K562 (cell line): ENCODE measurements around the gene CALCOCO2. TPM values are rescaled to one million over a fixed set of nuclear protein-coding genes. Genes with fewer than 3 reads are reported as not detected.

Source experiments
- ATAC-seq: fragments of 200-7000 bp; cut with Tn5 transposase; 3 replicates; pipeline ENCODE4 v1.9.1; 2020; ENCODE audit warnings: moderate library complexity
- BruUV-seq: library from RNA; stranded (reverse); fragments of 400-500 nt; replicated peaks from 2 replicates; lab custom pipeline; 2021; lab: Mats Ljungman, UMichigan
- CTCF ChIA-PET: fragments of 300-600 bp; formaldehyde crosslinking; extraction: SDS; loops from one replicate; lab custom pipeline; 2021; ENCODE audit warnings: low intra/inter-chr PET ratio; lab: Yijun Ruan, JAX
- POLR2A ChIA-PET: fragments of 300-600, 350-650 bp; sonication (Branson Sonifier 250); formaldehyde crosslinking; extraction: SDS; loops from one replicate; lab custom pipeline; 2021; ENCODE audit warnings: antibody characterized with exemption, inconsistent platforms; lab: Yijun Ruan, JAX
- DNase-seq, 4 experiments: peaks; one replicate each; pipeline versions ENCODE4 v3.0.0 to v3.0.0-alpha.2; 2011 to 2018; ENCODE audit warnings: low spot score in 3 of 4, mixed read lengths in 3 of 4; ENCODE audit errors: extremely low read depth in 1 of 4
- FAIRE-seq: peaks from 2 replicates; lab custom pipeline; 2011; peaks lifted over from hg19 to GRCh38; lab: Jason Lieb, UNC
- H2AFZ ChIP-seq: 2 replicates; pipeline ENCODE4 v1.6.0; 2011; ENCODE audit warnings: low read depth, low read length, control low read depth, inconsistent platforms
- H3K27ac ChIP-seq: fragments of 200-600 bp; 3 replicates; pipeline ENCODE4 v1.8.0; 2011; ENCODE audit warnings: low read depth, mild to moderate bottlenecking, control low read depth, inconsistent platforms, low read length, moderate library complexity, mixed read lengths; ENCODE audit errors: extremely low read depth
- H3K27me3 ChIP-seq, 2 experiments: fragments of 300-600 bp in 1 of 2; 2 replicates in 1 of 2; 3 replicates in 1 of 2; pipeline versions ENCODE4 v1.6.0 to v1.8.0; 2011; ENCODE audit warnings: inconsistent platforms in 2 of 2, low read length in 2 of 2, mild to moderate bottlenecking in 1 of 2, mixed read lengths in 1 of 2, moderate library complexity in 1 of 2; ENCODE audit not compliant: control insufficient read depth in 2 of 2, insufficient read depth in 2 of 2
- H3K36me3 ChIP-seq: fragments of 300-600 bp; 3 replicates; pipeline ENCODE4 v1.8.0; 2011; ENCODE audit warnings: mild to moderate bottlenecking, low read length, inconsistent platforms; ENCODE audit not compliant: control insufficient read depth, insufficient read depth
- H3K4me1 ChIP-seq, 2 experiments: fragments of 200-600 bp in 1 of 2; replicated peaks in 1 of 2; 2 replicates in 1 of 2; 3 replicates in 1 of 2; pipeline versions ENCODE4 v1.5.1 to v1.8.0; 2011; ENCODE audit warnings: inconsistent platforms in 2 of 2, low read length in 2 of 2, mild to moderate bottlenecking in 1 of 2, mixed read lengths in 1 of 2, moderate library complexity in 1 of 2; ENCODE audit not compliant: control insufficient read depth in 2 of 2, insufficient read depth in 2 of 2
- H3K4me2 ChIP-seq: 2 replicates; pipeline ENCODE4 v1.6.1; 2011; ENCODE audit warnings: low read length, control low read depth, inconsistent platforms, mixed read lengths; ENCODE audit not compliant: insufficient read depth
- H3K4me3 ChIP-seq: fragments of 200-600 bp; sonication (generic), shearing (Covaris generic); 2 replicates; pipeline ENCODE4 v1.5.1; 2016; ENCODE audit warnings: control low read depth, inconsistent platforms
- H3K79me2 ChIP-seq: fragments of 200-600 bp; 3 replicates; pipeline ENCODE4 v1.8.0; 2011; ENCODE audit warnings: low read length, inconsistent platforms; ENCODE audit not compliant: control insufficient read depth, insufficient read depth
- H3K9ac ChIP-seq, 2 experiments: 2 replicates each; pipeline versions ENCODE4 v1.6.0 to v1.6.1; 2011; ENCODE audit warnings: low read depth in 2 of 2, low read length in 2 of 2, control low read depth in 1 of 2, inconsistent platforms in 1 of 2, mild to moderate bottlenecking in 1 of 2, mixed read lengths in 1 of 2; ENCODE audit not compliant: insufficient read depth in 1 of 2
- H3K9me1 ChIP-seq: one replicate; pipeline ENCODE4 v1.6.0; 2011; ENCODE audit warnings: inconsistent platforms, mild to moderate bottlenecking, low read length, moderate library complexity; ENCODE audit not compliant: control insufficient read depth, insufficient read depth
- H3K9me3 ChIP-seq: replicated peaks from 2 replicates; pipeline ENCODE4 v1.5.1; 2011; ENCODE audit warnings: low read depth, low read length, inconsistent platforms; ENCODE audit not compliant: control insufficient read depth, insufficient read depth
- H4K20me1 ChIP-seq: replicated peaks from 2 replicates; pipeline ENCODE4 v1.6.1; 2011; ENCODE audit warnings: low read length, inconsistent platforms, mixed read lengths; ENCODE audit not compliant: control insufficient read depth, insufficient read depth
- BRD9 ChIP-seq: fragments of 450-650 bp; IDR thresholded peaks from 2 replicates; pipeline ENCODE4 v1.6.1; 2018; ENCODE audit warnings: low read depth; ENCODE audit not compliant: partially characterized antibody
- CBX5 ChIP-seq: IDR thresholded peaks from 2 replicates; pipeline ENCODE4 v1.6.1; 2014; ENCODE audit warnings: low read depth, borderline replicate concordance
- FOXK2 ChIP-seq, 2 experiments: fragments of 450-650 bp; IDR thresholded peaks in 1 of 2; conservative IDR thresholded peaks in 1 of 2; 2 replicates each; pipeline ENCODE4 v1.6.1; 2016; ENCODE audit warnings: low read depth in 2 of 2, mild to moderate bottlenecking in 1 of 2
- JUNB ChIP-seq: fragments of 450-650 bp; formaldehyde crosslinking; conservative IDR thresholded peaks from 2 replicates; pipeline ENCODE4 v1.4.0; 2020; ENCODE audit warnings: mild to moderate bottlenecking
- MAZ ChIP-seq, 2 experiments: fragments of 450-650 bp in 1 of 2; sonication (generic) in 1 of 2; formaldehyde crosslinking; IDR thresholded peaks in 1 of 2; conservative IDR thresholded peaks in 1 of 2; 2 replicates each; pipeline versions ENCODE4 v1.4.0 to v1.5.0; 2020; ENCODE audit warnings: mild to moderate bottlenecking in 1 of 2, missing genetic modification reagents in 1 of 2
- MTA2 ChIP-seq: fragments of 450-650 bp; IDR thresholded peaks from 2 replicates; pipeline ENCODE4 v1.6.1; 2016; ENCODE audit warnings: low read depth
- RBBP5 ChIP-seq: fragments of 200-600 bp; sonication (generic); IDR thresholded peaks from 2 replicates; pipeline ENCODE4 v1.6.1; 2012; ENCODE audit warnings: borderline replicate concordance, mild to moderate bottlenecking, low read length, control low read depth, inconsistent platforms; ENCODE audit not compliant: insufficient read depth, poor library complexity, severe bottlenecking
- STAG1 ChIP-seq: sonication (generic); formaldehyde crosslinking; IDR thresholded peaks from 2 replicates; pipeline ENCODE4 v1.5.0; 2020; ENCODE audit warnings: missing genetic modification reagents, borderline replicate concordance
- TCF7L2 ChIP-seq: fragments of 150-350 bp; IDR thresholded peaks from 2 replicates; pipeline ENCODE4 v1.6.1; 2016; ENCODE audit warnings: low read depth, mild to moderate bottlenecking, low read length, moderate library complexity
- XRCC3 ChIP-seq: fragments of 450-650 bp; IDR thresholded peaks from 2 replicates; pipeline ENCODE4 v1.6.1; 2017; ENCODE audit warnings: mild to moderate bottlenecking, moderate library complexity
- ZNF212 ChIP-seq: fragments of 450-650 bp; formaldehyde crosslinking; IDR thresholded peaks from 2 replicates; pipeline ENCODE4 v1.4.0; 2020; ENCODE audit warnings: mild to moderate bottlenecking
- ZNF592 ChIP-seq: fragments of 450-650 bp; IDR thresholded peaks from 2 replicates; pipeline ENCODE4 v1.6.1; 2017; ENCODE audit warnings: antibody characterized with exemption, mild to moderate bottlenecking
- ZNF695 ChIP-seq: fragments of 450-650 bp; formaldehyde crosslinking; IDR thresholded peaks from 2 replicates; pipeline ENCODE4 v1.4.0; 2020; ENCODE audit warnings: mild to moderate bottlenecking, moderate library complexity
- WGBS: fragments of 100-300 bp; shearing (Covaris generic); methylation state at CpG from one replicate; pipeline ENCODE4 v1.1.6; 2016; ENCODE audit warnings: low coverage, mixed read lengths; ENCODE audit not compliant: insufficient coverage; ENCODE audit errors: missing lambda C conversion rate; 5-methylcytosine and 5-hydroxymethylcytosine counted together
- in situ Hi-C: fragments of 300-500 bp; cut with MboI; formaldehyde crosslinking; loops from 4 replicates; pipeline ENCODE4 v1.15.0; 2018; ENCODE audit warnings: inconsistent platforms, mixed read lengths
- intact Hi-C: fragments of 100-400 bp; cut with micrococcal nuclease; formaldehyde crosslinking; loops from 2 replicates; pipeline ENCODE4 v1.14.2; 2022
- polyA plus RNA-seq, 8 experiments: library from polyadenylated mRNA; depleted of rRNA in 4 of 8; stranded (reverse) in 5 of 8; unstranded in 3 of 8; fragments of >200 nt; fragmentation: Nextera tagmentation in 2 of 8; fragmentation: Illumina TruSeq in 1 of 8; extraction: Ambion mirVana in 2 of 8; extraction: Trizol in 1 of 8; gene quantifications; 2 replicates each; pipeline versions ENCODE4 v1.2.1 to v1.2.3, GENCODE V29; 2011 to 2014; ENCODE audit warnings: inconsistent platforms in 1 of 8, missing spikeins in 1 of 8
- total RNA-seq, 7 experiments: library from RNA; depleted of rRNA in 6 of 7; stranded (reverse); fragments of >200 nt in 6 of 7; fragmentation: Illumina TruSeq in 2 of 7; extraction: Trizol in 2 of 7; gene quantifications; 2 replicates each; pipeline versions ENCODE4 v1.2.1 to v1.2.3, GENCODE V29; 2011 to 2021; ENCODE audit warnings: low replicate concordance in 1 of 7

Gene CALCOCO2
- total and polyA plus RNA-seq, 9 of the 15 experiments (the other 6 are each of a cell fraction or from before 2014, with no cell fraction given), result 24.1 to 87.3 (median 67.5) TPM

DNA sequence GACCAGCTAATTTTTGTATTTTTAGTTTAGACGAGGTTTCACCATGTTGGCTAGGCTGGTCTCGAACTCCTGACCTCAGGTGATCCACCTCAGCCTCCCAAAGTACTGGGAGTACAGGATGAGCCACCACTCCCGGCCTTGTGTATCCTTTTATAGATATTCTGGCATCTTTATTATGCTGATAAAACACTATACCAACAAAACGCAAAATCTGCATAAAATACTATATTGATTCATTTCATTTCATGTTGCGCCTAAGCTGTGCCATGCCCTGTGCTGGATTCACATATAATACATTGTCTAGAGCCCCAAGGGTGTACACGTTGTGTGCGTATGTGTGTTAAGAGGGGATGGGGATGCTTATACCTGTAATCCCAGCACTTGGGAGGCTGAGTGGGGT is 73.6 kb downstream of the CALCOCO2 start (continued):
- no peak for TF ChIP-seq ZNF592
- no peak for TF ChIP-seq ZNF695 (CRISPR knock-in tag)
- TF ChIP-seq, all 486 proteins: peak for 0

- FAIRE-seq, result no peak
- WGBS, result 76% methylated on average over 9 of the region's 9 CpGs
- Histone ChIP-seq H4K20me1 (peaks cover 6% of the 10 kb centered on the region; the same call in 1 of the 2 replicates), H3K36me3 (peaks cover 16% of the 10 kb centered on the region), H3K27ac (no peak overlapping the region), H3K4me3 (no peak overlapping the region), H3K4me2 (no peak overlapping the region), H3K9me1 (no peaks in the 10 kb centered on the region), H3K9me3 (no peaks in the 10 kb centered on the region), H2AFZ (no peak overlapping the region), H3K79me2 (peaks cover 33% of the 10 kb centered on the region), H3K4me1 (peaks cover 8 to 12% of the 10 kb centered on the region in 2 experiments; a peak in 4 of 5 replicates), H3K27me3 (no peaks in the 10 kb centered on the region), H3K9ac (peak overlapping the region in 1 of 2 experiments; percentile 59; a peak in 1 of 4 replicates)
- ChIA-PET POLR2A (interaction anchor here (8.2 kb wide), 1 partner anchor 12 kb away, joined by 52 read pairs; the partner anchor contains the start of gene ATP5MC1), CTCF (interaction anchor here (0.5 to 0.7 kb wide), 2 partner anchors 10 to 20 kb away, joined by 3 read pairs; no protein-coding TSS in a partner anchor)
- in situ Hi-C loops, result no loop called here
- no peak for ATAC-seq
- no TSS peak for BruUV-seq
- intact Hi-C loops, result loop anchor here (5.0 kb wide), 1 partner anchor 91 kb away; the partner anchor contains the start of gene IGF2BP1
- DNase-seq, result no peak
- no peak for TF ChIP-seq BRD9
- no peak for TF ChIP-seq TCF7L2
- TF ChIP-seq FOXK2 (conservative IDR thresholded peaks at IDR 0.05 in 1 of 2, IDR thresholded peaks at IDR 0.05 in 1 of 2; ENCODE audit: low read depth in 2 of 2), result no peak
- TF ChIP-seq ZNF212 (CRISPR knock-in tag), result no peak
- TF ChIP-seq MAZ (CRISPR knock-in tag; conservative IDR thresholded peaks at IDR 0.05 in 1 of 2, IDR thresholded peaks at IDR 0.05 in 1 of 2), result no peak
- no peak for TF ChIP-seq JUNB (CRISPR knock-in tag)
- TF ChIP-seq MTA2, result no peak
- no peak for TF ChIP-seq RBBP5
- TF ChIP-seq CBX5, result no peak
- no peak for TF ChIP-seq STAG1
- no peak for TF ChIP-seq XRCC3
Measured at GRCh38 chr17:48905987-48906515, 75.2 kb downstream of the CALCOCO2 start.
